K562 (cell line): Measurements from ENCODE around the gene XRRA1. TPM values are rescaled to one million over a fixed set of nuclear protein-coding genes. Genes with fewer than 3 reads are reported as not detected.
A peak's percentile ranks its signal among the peaks of the same experiment; 100 is the strongest.

Experiments
- LARP7 ChIP-seq: fragments of 450-650 bp; IDR thresholded peaks from 2 replicates; pipeline ENCODE4 v1.6.1; 2016
- NCOA1 ChIP-seq: fragments of 450-650 bp; IDR thresholded peaks from 2 replicates; pipeline ENCODE4 v1.6.1; 2016; ENCODE audit warnings: low read depth
- NFYB ChIP-seq: IDR thresholded peaks from 2 replicates; pipeline ENCODE4 v1.6.1; 2011; ENCODE audit warnings: mild to moderate bottlenecking, moderate library complexity; ENCODE audit not compliant: insufficient read length; ENCODE audit errors: extremely low read depth
- ZNF143 ChIP-seq: sonication (generic); formaldehyde crosslinking; IDR thresholded peaks from 2 replicates; pipeline ENCODE4 v1.9.0; 2022; ENCODE audit warnings: mild to moderate bottlenecking, missing genetic modification reagents
- ZNF316 ChIP-seq: fragments of 450-650 bp; IDR thresholded peaks from 2 replicates; pipeline ENCODE4 v1.6.1; 2016
- polyA plus RNA-seq, 8 experiments: library from polyadenylated mRNA; depleted of rRNA in 4 of 8; stranded (reverse) in 5 of 8; unstranded in 3 of 8; fragments of >200 nt; fragmentation: Nextera tagmentation in 2 of 8; fragmentation: Illumina TruSeq in 1 of 8; extraction: Ambion mirVana in 2 of 8; extraction: Trizol in 1 of 8; gene quantifications; 2 replicates each; pipeline versions ENCODE4 v1.2.1 to v1.2.3, GENCODE V29; 2011 to 2014; ENCODE audit warnings: inconsistent platforms in 1 of 8, missing spikeins in 1 of 8
- total RNA-seq, 7 experiments: library from RNA; depleted of rRNA in 6 of 7; stranded (reverse); fragments of >200 nt in 6 of 7; fragmentation: Illumina TruSeq in 2 of 7; extraction: Trizol in 2 of 7; gene quantifications; 2 replicates each; pipeline versions ENCODE4 v1.2.1 to v1.2.3, GENCODE V29; 2011 to 2021; ENCODE audit warnings: low replicate concordance in 1 of 7
- TF ChIP-seq, protein P1 (sequence below): fragments of 450-650 bp; IDR thresholded peaks from 2 replicates; pipeline ENCODE4 v1.6.1; 2018; ENCODE audit warnings: mild to moderate bottlenecking, low read depth; ENCODE audit not compliant: partially characterized antibody
- TF ChIP-seq, protein P2 (sequence below): fragments of 450-650 bp; formaldehyde crosslinking; IDR thresholded peaks from 2 replicates; pipeline ENCODE4 v1.4.0; 2022; ENCODE audit warnings: mild to moderate bottlenecking, moderate library complexity
- TF ChIP-seq, protein P3 (sequence below): fragments of 450-650 bp; formaldehyde crosslinking; IDR thresholded peaks from 2 replicates; pipeline ENCODE4 v1.4.0; 2020; ENCODE audit warnings: mild to moderate bottlenecking
- TF ChIP-seq, protein P4 (sequence below): fragments of 200-800 bp; sonication (Bioruptor generic); IDR thresholded peaks from 2 replicates; pipeline ENCODE4 v1.6.1; 2017; ENCODE audit warnings: missing genetic modification characterization, missing compliant biosample characterization
- TF ChIP-seq, protein P5 (sequence below), 2 experiments: fragments of 450-650 bp in 1 of 2; sonication (generic) in 1 of 2; formaldehyde crosslinking in 1 of 2; IDR thresholded peaks; 2 replicates each; pipeline versions ENCODE4 v1.7.1 to v1.9.0; 2016 to 2022; ENCODE audit warnings: inconsistent platforms in 1 of 2, mild to moderate bottlenecking in 1 of 2, missing genetic modification reagents in 1 of 2

The XRRA1 gene
- total and polyA plus RNA-seq, 9 of the 15 experiments (the other 6 are each of a cell fraction or from before 2014, with no cell fraction given), result 5.0 to 22.5 (median 16.0) TPM

DNA sequence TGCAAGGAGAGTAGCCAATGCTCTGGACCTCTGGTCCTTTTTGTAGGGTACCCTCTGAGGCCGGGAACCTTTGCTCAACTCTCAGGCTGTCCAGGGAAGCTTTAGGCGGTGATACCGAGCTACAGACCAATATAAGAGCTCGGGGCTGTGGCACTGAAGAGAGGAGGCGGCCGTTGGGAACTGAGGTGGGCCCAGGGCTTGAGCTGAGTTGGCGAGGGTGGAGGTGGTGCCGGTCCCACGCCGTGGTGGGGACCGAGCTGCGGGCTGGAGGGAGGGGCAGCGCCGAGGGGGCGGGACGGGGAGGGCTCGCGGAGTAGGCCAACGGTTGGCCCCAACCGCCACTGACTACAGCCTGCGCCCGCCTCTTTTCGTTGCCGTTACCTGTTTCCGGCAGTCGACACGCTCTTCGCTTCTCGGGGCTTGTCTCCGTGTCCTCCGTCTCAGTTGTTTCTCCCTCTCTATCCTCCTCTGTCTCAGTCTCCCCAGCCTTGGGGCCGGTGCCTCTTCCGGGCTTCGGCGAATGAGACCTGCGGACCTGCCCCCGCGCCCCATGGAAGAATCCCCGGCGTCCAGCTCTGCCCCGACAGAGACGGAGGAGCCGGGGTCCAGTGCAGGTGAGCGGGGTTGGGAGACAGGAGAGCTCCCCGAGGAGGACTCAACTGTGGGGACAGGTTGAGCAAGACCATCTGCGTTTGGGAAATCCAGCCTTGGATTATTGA is 39.8 kb upstream of the XRRA1 start, which contains the start of gene NEU3 (continued):
- TF ChIP-seq, protein P1, sequence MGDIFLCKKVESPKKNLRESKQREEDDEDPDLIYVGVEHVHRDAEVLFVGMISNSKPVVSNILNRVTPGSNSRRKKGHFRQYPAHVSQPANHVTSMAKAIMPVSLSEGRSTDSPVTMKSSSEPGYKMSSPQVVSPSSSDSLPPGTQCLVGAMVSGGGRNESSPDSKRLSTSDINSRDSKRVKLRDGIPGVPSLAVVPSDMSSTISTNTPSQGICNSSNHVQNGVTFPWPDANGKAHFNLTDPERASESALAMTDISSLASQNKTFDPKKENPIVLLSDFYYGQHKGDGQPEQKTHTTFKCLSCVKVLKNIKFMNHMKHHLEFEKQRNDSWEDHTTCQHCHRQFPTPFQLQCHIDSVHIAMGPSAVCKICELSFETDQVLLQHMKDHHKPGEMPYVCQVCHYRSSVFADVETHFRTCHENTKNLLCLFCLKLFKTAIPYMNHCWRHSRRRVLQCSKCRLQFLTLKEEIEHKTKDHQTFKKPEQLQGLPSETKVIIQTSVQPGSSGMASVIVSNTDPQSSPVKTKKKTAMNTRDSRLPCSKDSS, result no peak
- TF ChIP-seq NFYB (peak; percentile 7), LARP7 (peak; percentile 53; the same call in 1 of the 2 replicates), ZNF143 (CRISPR knock-in tag) (0 out of 2 replicates have a peak, but pooled peaks have one; percentile 50), NCOA1 (peak; percentile 90), ZNF316 (no peak)
- TF ChIP-seq, protein P2, sequence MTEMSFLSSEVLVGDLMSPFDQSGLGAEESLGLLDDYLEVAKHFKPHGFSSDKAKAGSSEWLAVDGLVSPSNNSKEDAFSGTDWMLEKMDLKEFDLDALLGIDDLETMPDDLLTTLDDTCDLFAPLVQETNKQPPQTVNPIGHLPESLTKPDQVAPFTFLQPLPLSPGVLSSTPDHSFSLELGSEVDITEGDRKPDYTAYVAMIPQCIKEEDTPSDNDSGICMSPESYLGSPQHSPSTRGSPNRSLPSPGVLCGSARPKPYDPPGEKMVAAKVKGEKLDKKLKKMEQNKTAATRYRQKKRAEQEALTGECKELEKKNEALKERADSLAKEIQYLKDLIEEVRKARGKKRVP (CRISPR knock-in tag), result no peak
- TF ChIP-seq, protein P3, sequence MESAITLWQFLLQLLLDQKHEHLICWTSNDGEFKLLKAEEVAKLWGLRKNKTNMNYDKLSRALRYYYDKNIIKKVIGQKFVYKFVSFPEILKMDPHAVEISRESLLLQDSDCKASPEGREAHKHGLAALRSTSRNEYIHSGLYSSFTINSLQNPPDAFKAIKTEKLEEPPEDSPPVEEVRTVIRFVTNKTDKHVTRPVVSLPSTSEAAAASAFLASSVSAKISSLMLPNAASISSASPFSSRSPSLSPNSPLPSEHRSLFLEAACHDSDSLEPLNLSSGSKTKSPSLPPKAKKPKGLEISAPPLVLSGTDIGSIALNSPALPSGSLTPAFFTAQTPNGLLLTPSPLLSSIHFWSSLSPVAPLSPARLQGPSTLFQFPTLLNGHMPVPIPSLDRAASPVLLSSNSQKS, result no peak
- TF ChIP-seq, protein P4, sequence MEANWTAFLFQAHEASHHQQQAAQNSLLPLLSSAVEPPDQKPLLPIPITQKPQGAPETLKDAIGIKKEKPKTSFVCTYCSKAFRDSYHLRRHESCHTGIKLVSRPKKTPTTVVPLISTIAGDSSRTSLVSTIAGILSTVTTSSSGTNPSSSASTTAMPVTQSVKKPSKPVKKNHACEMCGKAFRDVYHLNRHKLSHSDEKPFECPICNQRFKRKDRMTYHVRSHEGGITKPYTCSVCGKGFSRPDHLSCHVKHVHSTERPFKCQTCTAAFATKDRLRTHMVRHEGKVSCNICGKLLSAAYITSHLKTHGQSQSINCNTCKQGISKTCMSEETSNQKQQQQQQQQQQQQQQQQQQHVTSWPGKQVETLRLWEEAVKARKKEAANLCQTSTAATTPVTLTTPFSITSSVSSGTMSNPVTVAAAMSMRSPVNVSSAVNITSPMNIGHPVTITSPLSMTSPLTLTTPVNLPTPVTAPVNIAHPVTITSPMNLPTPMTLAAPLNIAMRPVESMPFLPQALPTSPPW (CRISPR knock-in tag), result peak; percentile 67
- TF ChIP-seq, protein P5, sequence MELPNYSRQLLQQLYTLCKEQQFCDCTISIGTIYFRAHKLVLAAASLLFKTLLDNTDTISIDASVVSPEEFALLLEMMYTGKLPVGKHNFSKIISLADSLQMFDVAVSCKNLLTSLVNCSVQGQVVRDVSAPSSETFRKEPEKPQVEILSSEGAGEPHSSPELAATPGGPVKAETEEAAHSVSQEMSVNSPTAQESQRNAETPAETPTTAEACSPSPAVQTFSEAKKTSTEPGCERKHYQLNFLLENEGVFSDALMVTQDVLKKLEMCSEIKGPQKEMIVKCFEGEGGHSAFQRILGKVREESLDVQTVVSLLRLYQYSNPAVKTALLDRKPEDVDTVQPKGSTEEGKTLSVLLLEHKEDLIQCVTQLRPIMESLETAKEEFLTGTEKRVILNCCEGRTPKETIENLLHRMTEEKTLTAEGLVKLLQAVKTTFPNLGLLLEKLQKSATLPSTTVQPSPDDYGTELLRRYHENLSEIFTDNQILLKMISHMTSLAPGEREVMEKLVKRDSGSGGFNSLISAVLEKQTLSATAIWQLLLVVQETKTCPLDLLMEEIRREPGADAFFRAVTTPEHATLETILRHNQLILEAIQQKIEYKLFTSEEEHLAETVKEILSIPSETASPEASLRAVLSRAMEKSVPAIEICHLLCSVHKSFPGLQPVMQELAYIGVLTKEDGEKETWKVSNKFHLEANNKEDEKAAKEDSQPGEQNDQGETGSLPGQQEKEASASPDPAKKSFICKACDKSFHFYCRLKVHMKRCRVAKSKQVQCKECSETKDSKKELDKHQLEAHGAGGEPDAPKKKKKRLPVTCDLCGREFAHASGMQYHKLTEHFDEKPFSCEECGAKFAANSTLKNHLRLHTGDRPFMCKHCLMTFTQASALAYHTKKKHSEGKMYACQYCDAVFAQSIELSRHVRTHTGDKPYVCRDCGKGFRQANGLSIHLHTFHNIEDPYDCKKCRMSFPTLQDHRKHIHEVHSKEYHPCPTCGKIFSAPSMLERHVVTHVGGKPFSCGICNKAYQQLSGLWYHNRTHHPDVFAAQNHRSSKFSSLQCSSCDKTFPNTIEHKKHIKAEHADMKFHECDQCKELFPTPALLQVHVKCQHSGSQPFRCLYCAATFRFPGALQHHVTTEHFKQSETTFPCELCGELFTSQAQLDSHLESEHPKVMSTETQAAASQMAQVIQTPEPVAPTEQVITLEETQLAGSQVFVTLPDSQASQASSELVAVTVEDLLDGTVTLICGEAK (IDR thresholded peaks at IDR 0.05), result peak; percentile 82
- TF ChIP-seq, protein P5 (CRISPR knock-in tag; IDR thresholded peaks at IDR 0.05), result no peak
